ENCODE data around the gene TMEM233. TPM values are rescaled to one million over a fixed set of nuclear protein-coding genes. Genes with fewer than 3 reads are reported as not detected.

The TMEM233 gene
- total RNA-seq, 1 experiment from 2014 or later: not detected

GRCh38 chr12:119685375-119685774 is 91.8 kb downstream of the TMEM233 start:
- Histone ChIP-seq H3K27me3 (ENCODE audit: insufficient read depth, low read length) (no peaks in the 10 kb centered on the region), H3K4me1 (ENCODE audit: control insufficient read depth in 1 of 2, insufficient read depth in 2 of 2, low read length in 2 of 2) (no peaks in the 10 kb centered on the region), H4K20me1 (ENCODE audit: insufficient read depth) (no peaks in the 10 kb centered on the region), H3K9ac (ENCODE audit: low read length) (no peak overlapping the region), H3K4me3 (replicated peaks in 1 of 2; ENCODE audit: low read depth in 1 of 2, low read length in 2 of 2) (no peak overlapping the region), H3K9me2 (ENCODE audit: insufficient read depth) (no peaks in the 10 kb centered on the region), H3K79me2 (ENCODE audit: insufficient read depth, low read length) (no peaks in the 10 kb centered on the region), H3K36me3 (ENCODE audit: control insufficient read depth in 1 of 2, insufficient read depth in 2 of 2, low read length in 2 of 2) (peaks cover 7 to 24% of the 10 kb centered on the region in 2 experiments; a peak in 3 of 4 replicates), H3K27ac (ENCODE audit: low read depth, low read length) (no peak overlapping the region), H3K4me2 (ENCODE audit: low read length) (no peak overlapping the region), H3K9me3 (ENCODE audit: control insufficient read depth in 1 of 2, insufficient read depth in 1 of 2, low read depth in 1 of 2, low read length in 2 of 2) (no peaks in the 10 kb centered on the region), H2AFZ (ENCODE audit: low read depth, low read length, poor library complexity, severe bottlenecking) (no peak overlapping the region)
- ChIA-PET CTCF (interaction anchor here (1.9 kb wide), 1 partner anchor 10 kb away, joined by 6 read pairs; no protein-coding TSS in a partner anchor), POLR2A (no interaction called here), RAD21 (ENCODE audit: low non-redundant PET in 1 of 2, low total read pairs in 2 of 2, uncharacterized antibody in 2 of 2, unreplicated experiment in 2 of 2) (no interaction called here)
- ATAC-seq: no peak
- no peak for TF ChIP-seq CEBPB (IDR thresholded peaks at IDR 0.05; ENCODE audit: low read depth)
- TF ChIP-seq ELF1 (IDR thresholded peaks at IDR 0.05; ENCODE audit: borderline replicate concordance, low read depth): no peak
- no peak for TF ChIP-seq SIN3A (IDR thresholded peaks at IDR 0.05; ENCODE audit: low read depth)
- no peak for TF ChIP-seq FOSL1 (IDR thresholded peaks at IDR 0.05; ENCODE audit: low read depth)
- TF ChIP-seq, protein P1, sequence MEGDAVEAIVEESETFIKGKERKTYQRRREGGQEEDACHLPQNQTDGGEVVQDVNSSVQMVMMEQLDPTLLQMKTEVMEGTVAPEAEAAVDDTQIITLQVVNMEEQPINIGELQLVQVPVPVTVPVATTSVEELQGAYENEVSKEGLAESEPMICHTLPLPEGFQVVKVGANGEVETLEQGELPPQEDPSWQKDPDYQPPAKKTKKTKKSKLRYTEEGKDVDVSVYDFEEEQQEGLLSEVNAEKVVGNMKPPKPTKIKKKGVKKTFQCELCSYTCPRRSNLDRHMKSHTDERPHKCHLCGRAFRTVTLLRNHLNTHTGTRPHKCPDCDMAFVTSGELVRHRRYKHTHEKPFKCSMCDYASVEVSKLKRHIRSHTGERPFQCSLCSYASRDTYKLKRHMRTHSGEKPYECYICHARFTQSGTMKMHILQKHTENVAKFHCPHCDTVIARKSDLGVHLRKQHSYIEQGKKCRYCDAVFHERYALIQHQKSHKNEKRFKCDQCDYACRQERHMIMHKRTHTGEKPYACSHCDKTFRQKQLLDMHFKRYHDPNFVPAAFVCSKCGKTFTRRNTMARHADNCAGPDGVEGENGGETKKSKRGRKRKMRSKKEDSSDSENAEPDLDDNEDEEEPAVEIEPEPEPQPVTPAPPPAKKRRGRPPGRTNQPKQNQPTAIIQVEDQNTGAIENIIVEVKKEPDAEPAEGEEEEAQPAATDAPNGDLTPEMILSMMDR (IDR thresholded peaks at IDR 0.05 in 2 of 3, conservative IDR thresholded peaks at IDR 0.05 in 1 of 3; ENCODE audit: borderline replicate concordance in 1 of 3, insufficient read depth in 1 of 3, low read depth in 2 of 3, low read length in 2 of 3): no peak
- no peak for TF ChIP-seq ZFX (IDR thresholded peaks at IDR 0.05)
- no peak for TF ChIP-seq ZNF274 (IDR thresholded peaks at IDR 0.05; ENCODE audit: low read depth, low read length)
- TF ChIP-seq EZH2 (IDR thresholded peaks at IDR 0.05): no peak
- TF ChIP-seq SRF (IDR thresholded peaks at IDR 0.05; ENCODE audit: low read depth): no peak
- no peak for TF ChIP-seq POLR2AphosphoS5 (IDR thresholded peaks at IDR 0.05; ENCODE audit: low read depth, low read length)
- no peak for TF ChIP-seq EZH2phosphoT487 (IDR thresholded peaks at IDR 0.05; ENCODE audit: borderline replicate concordance)
- TF ChIP-seq, protein P2, sequence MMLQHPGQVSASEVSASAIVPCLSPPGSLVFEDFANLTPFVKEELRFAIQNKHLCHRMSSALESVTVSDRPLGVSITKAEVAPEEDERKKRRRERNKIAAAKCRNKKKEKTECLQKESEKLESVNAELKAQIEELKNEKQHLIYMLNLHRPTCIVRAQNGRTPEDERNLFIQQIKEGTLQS (IDR thresholded peaks at IDR 0.05): no peak
- TF ChIP-seq TCF7L2 (IDR thresholded peaks at IDR 0.05; ENCODE audit: borderline replicate concordance, extremely low read depth, insufficient read depth, insufficient read length): no peak
- TF ChIP-seq YY1 (IDR thresholded peaks at IDR 0.05; ENCODE audit: extremely low read depth, insufficient replicate concordance, low read depth, low read length): no peak
- TF ChIP-seq POLR2A (IDR thresholded peaks at IDR 0.05; ENCODE audit: borderline replicate concordance, extremely low read depth, insufficient read depth, insufficient read length): no peak
- TF ChIP-seq SP1 (IDR thresholded peaks at IDR 0.05; ENCODE audit: low read depth): no peak
- intact Hi-C loops (cut with micrococcal nuclease): no loop called here
- no TSS peak for BruUV-seq (replicated peaks)
- DNase-seq (ENCODE audit: low read depth, low spot score): no peak
